Right lobe of liver (tissue), 4 donors: Measurements from ENCODE around the gene ZNF513.

Source experiments
- CTCF ChIP-seq, 4 donors: fragments of 200-600 bp in 3 of 4; fragments of 450-650 bp in 1 of 4; IDR thresholded peaks; one replicate each; pipeline versions ENCODE4 v1.5.1 to v1.8.0; 2016 to 2022; ENCODE audit warnings: antibody characterized with exemption in 4 of 4, mild to moderate bottlenecking in 2 of 4
- POLR2A ChIP-seq: fragments of 450-650 bp; IDR thresholded peaks from one replicate; pipeline ENCODE4 v1.6.1; 2017; ENCODE audit warnings: antibody characterized with exemption, mild to moderate bottlenecking
- donor health status: DM: no; HTN: no; CAD: no.
- donor health status: DM: no; HTN: no; CAD: no.
- donor health status: DM: no; HTN: yes; CAD: no.

DNA sequence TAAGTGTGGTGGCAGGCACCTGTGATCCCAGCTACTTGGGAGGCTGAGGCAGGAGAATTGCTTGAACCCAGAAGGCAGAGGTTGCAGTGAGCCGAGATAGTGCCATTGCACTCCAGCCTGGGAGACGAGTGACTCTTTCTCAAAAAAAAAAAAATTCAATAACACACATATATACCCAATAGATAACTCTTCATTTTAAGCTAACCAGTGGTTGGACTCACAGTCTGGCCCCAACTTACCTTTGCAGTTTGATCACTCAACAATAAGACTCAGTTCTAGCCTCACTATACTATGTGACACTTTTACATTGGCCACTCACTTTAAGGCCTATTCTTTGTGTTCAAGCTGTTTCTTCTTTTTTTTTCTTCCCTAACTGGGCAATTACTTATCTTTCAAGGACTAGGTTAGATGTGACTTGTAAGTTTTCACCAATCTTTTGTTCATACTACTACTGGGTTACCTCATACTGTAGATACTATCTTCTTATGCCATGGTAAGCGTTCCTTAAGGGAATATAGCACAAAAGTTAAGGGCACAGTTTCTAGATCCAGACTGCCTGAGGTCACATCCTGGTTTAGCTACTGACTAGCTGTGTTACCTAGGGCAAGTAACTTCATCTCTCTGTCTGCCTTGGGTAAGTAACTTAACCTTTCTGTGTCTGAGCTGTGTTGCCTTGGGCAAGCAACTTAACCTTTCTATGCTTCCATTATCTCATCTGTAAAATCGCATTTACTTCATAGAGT lies 17.7 kb downstream of the ZNF513 start:
- TF ChIP-seq CTCF (IDR thresholded peaks at IDR 0.05) (no peak), POLR2A (no peak)
